NCI-H748 (cell line): ENCODE results near the gene KCND3.
A peak's percentile ranks its signal among the peaks of the same experiment; 100 is the strongest.

Source experiments
- DNase-seq: peaks from one replicate; lab custom pipeline; 2025; ENCODE audit not compliant: unreplicated experiment; lab: John Stamatoyannopoulos, UW

Gene KCND3

DNA sequence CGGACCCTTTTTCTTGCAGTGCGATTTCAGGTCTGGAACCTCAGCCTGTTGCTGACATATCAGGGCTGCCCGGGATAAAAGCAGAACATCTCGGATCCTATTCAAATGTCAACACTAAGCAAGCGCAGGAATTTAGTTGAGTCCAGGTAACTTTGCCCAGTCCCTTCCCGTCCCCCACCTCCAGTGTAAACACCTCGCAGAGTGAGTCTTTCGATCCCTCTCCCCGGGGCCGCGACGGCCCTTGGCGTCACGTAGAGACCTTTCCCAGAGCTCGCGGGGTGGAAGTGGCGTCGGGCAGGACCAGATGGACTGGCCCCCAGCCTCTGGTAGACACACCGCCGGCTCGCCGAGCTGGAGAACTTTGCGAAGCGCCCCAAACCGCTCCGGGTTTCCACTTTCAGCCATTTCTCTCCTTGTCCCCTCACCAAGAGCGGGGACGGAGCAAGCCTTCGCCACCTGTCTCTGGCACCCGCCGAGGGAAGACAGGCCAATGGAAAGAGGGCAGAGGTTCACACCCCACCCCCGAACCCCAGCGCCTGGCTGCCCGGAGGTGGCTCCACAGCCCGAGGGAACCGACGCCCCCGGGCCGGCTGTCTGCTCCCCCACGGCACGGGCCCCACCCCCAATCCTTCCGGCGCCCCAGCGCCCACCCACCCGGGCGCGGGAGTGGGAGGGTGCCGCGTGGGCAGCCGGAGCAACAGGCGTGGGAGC, 570 bp downstream of the KCND3 start:
- DNase-seq, result peak; percentile 56

DNA sequence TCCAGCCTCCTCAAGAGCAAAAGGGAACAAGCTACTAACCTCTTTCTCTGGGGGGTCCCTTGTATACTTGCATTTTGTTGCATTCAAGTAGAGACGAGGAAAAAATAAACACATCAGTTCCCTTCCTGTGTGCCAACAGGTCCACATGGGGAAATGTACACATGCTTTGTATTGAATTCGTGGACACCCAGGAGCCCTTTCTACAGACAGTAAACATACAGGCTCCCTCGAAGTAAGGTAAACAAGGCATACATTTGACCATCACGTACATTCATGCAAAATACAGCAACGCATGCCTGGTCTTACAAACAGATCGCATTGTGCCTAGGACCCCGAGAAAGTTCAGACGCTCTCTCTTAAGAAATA, 1.1 kb downstream of the KCND3 start:
- DNase-seq, result peak; percentile 58

DNA sequence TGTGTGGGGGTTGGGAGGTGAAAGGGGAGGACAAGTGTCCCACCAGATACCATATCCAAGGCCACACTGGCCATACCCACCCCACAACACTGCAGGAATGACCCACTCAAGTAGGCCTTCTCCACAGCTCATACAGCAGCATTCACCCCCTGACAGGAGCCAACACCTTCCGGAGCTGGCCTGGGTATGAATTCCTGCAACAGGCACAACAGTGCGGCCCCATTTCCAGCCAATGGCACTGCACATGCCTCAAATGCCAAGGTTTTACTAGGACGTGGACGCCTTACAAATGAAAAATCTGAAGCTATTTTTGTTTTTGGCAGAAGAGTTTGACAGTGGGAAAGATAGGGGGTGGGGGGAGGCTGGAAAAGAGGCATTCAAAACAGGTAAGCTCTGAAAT, 2.0 kb downstream of the KCND3 start:
- DNase-seq, result no peak

DNA sequence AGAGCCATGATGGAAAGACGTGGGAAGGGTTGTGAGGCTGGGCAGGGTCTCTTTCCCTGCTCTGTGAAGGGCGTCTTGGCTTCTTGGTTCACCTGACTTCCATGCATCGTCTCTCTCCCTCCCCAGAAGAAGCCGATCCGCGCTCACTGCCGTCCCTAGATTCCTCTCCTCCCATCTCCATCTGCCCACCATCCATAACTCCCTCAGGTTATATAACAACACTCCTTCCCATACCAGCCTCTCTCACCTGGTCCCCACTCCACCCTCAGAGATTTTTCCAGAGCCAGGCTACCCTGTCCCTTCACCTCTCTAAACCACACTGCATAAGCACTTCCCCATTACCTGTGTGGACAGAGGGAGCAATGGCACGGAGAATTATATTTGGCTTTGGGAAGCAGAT, 6.0 kb downstream of the KCND3 start:
- no peak for DNase-seq

DNA sequence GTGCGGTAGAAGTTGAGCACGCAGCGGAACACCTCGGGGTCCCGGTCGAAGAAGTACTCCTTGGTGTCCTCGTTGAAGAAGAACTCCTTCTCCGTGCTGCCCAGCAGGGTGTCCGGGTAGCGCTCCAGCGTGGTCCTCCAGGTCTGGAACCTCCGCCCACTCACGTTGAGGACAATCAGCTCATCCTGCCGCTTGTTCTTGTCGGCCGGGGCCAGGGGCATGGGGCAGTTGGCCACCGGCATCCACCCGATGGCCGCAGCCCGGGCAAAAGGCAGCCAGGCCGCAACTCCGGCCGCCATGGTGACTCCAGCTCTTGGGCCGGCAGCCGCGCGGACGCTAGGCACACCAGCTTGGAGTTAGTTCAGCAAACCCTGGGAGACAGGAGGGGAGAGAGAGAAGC, 7.0 kb downstream of the KCND3 start:
- DNase-seq, result no peak

DNA sequence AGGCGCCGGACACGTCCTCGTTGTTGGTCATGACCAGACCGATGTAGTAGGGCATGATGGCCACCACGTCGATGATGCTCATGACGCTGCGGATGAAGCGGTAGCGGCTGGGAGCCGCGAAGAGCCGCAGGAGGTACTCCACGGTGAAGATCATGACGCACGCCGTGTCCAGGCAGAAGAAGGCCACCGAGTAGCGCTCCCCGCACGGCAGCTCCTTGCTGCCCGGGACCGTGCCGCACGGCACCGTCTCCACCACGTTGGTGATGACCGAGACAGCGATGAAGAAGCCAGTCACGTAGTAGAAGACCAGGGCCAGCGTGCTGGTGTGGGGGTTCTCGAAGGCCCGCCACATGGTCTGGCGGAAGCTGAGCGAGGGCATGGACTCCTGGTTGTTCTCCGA, 7.6 kb downstream of the KCND3 start:
- no peak for DNase-seq

DNA sequence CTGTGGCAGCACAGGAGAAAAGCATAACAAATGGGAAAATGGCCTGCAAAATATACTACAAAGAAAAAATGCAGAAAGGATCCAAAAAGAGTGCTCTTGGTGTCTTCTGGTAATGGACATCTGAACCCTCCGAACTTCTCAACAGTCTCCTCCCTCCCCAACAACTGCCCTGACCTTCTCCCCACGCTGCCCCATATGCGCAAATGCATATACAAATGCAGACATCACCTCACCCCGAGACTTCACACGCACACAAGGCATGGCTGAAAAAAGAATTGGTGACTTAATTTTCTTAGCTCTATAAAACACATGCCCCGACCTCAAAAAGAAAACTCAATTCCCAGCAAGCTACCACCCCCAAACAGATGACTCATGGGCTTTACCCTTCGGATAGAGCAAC, 8.4 kb downstream of the KCND3 start:
- no peak for DNase-seq

DNA sequence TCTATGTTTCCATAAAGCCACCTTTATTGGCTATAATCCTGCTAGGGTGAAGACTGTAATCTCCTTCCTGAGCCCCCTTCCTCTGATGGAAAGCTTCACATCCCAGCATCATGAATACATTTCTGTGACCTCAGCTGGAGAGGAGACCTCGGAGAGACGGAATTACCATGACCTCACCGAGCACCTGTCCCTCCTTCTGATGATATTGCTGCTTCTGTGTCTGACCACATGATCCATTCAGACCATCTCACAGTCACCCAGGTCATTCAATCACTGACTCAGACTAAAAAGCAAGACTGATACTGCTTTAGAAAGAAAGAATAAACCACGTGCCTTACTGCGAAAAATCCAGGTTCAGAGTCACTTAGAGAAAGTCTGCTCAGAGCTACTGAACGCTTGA, 8.8 kb downstream of the KCND3 start:
- no peak for DNase-seq

DNA sequence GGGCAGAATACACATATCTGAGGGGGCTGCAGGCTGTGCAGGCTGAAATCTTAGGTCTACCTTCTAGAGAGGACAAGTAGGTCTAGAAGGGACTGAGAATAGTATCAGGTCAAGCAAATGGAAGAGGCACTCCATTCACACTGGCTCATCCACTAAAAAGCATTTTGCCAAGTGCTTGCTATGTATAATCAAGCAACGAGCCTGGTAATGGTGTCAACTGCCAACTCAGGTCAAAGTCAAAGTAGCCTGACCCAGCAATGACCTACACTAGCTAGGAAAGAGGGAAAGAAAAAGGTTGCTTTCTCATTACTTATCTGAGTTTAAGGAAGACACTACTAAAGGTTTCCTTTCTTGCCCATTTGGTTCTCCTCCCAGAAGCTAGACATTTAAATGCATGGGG, 10.8 kb downstream of the KCND3 start:
- DNase-seq, result no peak

DNA sequence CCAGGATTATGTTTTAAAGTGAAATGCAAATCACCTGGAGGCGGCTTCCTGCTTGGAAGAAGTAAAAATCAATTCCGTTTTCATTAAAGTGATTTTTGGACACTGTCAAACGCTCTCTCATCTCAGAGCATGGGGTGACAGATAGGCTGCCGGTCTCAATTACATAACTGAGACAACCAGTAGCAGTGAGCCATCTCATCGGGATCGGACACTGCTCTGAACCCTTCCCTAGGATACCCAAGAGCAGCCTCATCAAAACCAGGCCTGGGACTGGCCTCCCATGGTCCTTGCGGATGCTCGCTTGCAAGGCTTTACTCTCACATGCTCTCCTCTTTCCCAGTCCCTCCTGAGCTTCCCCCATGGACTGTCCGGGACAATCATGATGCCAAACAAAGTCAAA, 12.1 kb downstream of the KCND3 start:
- no peak for DNase-seq

DNA sequence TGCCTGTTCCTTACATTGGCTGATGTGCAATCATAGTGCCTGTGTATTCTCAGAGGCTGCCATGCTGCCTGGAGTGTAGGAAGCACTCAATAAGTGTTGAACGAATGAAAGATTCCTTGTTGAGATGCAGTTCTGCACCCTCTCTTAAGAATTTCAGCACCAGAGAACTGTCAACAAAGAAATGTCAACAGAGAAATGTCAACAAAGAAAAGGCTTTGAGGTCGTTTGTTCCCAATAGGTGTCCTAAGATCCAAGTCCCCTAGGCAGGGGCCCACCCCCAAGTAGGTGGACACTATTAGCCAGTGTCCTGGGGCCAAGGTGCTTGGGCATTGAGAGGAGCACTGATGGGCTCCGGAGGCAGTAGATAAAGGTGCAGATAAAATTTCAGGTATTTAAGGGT, 12.6 kb downstream of the KCND3 start:
- peak; percentile 55 for DNase-seq

DNA sequence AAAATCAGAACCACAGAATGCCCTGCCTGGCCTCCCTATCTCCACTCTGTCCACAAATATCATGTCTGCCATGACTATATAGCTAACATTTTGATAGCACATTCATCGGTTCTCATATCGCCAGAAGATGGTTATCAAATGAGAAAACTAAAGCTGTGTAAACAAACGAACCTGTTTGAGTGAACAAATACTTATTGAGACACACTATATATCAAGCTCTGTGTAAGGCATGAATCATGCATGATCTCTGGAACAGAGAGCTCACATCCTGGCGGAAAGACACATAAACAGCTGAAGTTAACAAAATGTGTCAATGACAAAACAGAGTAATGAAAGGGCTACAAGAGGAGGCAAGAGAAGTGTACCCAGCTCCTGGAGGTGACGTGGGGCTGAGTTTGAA, 13.1 kb downstream of the KCND3 start:
- peak; percentile 70 for DNase-seq

DNA sequence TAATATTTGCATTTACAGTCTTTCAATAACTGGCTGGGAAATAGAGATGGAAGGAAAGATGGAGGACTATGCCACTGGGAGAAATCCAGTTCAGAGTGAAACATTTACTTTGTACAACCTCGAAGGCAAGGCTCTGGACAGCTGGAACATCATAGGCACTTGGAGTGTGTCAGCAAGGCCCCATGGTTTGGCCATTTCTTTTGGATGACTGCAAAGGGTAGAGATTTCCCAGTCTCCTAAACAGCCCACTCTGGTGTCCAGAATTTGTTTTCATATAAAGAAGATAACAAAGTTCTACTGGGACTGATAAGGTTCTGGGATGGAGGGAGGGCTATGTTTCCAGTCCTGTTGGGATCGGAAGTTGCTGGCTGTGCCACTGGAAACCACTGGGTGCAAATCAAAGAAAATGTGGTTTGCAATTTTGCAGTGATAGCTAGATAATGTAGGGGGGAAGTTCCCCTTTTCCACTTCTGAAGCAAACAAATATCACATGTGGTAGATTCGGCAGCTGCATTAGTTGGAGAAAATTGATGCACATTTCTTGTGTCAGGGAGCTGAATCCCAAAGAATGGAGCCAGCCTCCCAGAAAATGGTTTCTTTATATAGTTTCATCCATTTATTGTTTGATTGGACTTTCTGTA, 16.2 kb downstream of the KCND3 start:
- no peak for DNase-seq

DNA sequence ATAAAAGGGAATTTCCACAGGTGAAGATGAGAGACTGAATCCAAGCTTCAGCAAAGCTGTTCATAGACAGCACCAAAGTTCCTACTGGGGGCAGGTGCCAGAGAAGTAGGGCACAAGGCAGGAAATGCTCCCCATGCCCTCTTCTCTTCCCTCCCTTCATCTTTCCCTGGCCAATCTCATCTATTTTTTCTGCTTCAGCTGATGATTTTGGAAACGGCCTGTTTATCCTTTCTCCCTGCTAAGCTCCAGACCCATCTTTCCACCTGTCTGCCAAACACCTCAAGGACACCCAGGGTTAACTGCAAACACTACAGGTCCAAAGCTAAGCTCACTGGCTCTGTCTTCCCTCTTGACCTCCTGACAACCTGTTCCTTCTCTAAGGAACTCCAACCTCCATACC, 18.1 kb downstream of the KCND3 start:
- DNase-seq, result no peak

DNA sequence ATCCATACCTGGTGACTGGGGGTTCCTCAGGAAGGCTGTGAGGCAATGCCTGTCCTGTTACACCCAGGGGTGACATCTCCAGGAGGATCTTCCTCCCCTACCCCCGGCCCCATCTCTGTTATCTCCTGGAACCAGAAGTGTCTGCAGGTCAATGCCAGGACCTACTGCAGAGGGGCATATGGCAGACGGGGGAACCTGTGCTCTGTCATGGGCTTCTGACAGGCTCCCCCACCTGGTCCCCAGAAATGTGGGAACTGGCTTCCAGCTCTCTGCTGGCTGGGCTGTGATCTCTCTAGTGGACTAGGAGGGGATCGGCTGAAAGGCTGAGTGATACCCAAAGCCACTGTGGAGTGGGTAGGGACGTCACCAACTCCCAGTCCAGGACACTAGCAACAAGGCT, 21.0 kb downstream of the KCND3 start:
- no peak for DNase-seq

DNA sequence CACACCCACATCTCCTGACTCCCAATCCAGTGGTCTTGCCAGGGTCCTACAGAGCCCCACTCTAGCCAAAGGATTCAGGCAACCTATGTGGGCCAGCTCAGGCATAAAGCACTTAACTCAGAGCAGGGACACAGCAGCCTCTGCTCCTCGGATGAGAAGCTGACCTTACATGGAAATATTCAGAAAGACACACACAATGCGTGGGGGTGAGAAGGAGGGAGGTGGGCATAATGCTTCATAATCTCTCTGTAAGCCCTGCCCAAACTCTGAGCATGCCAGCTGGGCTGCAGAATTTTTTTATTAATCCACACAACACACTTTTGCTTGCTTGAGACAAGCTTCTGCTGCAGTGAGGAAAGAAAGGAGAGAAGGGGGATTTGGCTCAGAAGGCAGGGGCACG, 21.6 kb downstream of the KCND3 start:
- DNase-seq, result no peak

DNA sequence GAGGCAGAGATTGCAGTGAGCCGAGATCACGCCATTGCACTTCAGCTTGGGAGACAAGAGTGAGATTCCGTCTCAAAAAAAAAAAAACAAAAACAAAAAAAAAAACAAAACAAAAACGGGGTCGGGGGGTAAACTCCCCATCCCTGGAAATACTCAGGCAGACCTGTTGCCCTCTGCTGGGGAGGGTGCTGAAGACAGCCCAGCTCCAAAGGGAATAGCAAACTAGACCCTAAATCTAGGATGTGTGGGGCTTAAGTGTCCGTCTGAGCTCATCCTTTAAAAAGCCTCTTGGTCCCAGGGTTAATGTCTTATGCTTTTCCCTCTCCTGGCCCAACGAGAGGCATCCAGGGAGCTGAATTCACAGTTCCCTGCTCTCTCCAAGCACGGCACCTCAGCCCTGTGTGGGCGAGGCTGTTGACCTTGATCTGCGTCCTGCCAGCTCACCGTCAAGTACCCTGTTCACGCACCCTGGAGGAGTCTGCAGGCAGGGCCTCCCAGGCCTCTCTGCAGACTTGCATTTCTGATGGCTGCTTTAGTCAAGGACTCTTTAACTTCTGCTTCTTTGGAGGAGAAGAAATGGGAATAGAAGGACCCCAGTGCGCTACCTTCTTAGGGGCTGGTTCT, 22.3 kb downstream of the KCND3 start:
- no peak for DNase-seq

DNA sequence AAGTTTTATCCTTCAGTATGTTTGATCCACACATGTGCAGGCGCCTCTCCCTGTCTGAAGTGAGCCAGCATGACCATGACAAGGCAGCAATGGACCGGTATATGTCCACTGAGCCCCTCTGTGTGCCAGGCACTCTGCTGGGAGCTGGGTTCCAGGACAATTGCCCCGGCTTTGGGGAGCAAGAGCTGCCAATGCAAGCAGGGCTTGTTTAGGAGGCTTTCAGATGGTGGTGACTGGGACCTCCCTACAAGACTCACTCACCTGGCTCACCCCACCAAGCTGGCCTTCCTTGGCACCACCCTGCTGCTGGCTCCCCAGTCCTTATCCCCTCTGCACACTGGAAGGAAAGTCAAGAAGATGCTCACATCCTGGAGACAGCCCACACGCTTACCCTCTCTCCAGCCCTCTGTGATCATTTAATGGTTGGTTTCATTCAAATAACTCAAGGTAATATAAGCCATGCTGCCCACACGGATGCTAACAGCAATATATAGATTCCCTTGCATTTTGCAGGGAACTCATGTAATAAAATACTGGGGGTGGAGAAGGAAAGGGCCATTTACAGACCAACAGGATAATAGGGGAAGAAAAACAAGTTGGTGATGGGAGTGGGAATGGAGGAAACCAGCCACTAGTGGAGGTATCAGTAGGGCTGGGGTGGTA, 23.6 kb downstream of the KCND3 start:
- no peak for DNase-seq

DNA sequence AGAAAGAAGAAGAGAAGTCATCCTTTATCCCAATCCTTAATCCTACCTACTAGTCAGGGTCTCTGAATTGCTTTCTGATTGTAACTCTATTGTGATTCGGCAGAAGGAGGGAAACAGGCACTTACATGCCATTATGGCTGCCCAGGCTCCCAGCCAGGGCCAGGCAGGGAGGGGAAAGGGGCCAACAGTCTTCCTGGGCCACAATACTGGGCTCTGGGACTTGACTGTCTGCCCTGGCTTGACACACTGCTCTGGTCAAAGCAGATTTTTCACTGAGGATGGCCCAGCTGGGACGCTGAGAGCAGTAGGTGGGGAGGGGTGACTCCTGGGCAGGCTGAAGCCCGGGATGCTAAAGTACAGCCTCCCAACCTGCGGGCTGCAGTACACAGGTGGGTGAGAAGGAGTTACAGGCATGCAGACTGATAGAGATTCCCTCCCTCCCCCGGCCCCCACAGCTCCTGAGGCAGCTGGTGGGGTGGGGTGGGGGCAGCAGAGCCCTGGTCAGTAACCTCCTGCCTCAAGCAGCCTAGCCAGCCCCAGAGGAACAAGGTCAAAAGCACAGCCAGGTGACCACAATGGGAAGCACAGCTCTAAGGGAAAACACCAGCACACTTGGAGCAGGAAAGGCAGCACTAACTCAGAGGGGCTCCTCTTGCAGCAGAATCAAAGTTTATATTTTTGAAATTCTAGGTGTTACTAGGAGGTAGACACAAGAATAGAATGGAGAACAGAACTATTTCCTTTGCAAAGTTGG, 25.3 kb downstream of the KCND3 start:
- DNase-seq, result no peak

DNA sequence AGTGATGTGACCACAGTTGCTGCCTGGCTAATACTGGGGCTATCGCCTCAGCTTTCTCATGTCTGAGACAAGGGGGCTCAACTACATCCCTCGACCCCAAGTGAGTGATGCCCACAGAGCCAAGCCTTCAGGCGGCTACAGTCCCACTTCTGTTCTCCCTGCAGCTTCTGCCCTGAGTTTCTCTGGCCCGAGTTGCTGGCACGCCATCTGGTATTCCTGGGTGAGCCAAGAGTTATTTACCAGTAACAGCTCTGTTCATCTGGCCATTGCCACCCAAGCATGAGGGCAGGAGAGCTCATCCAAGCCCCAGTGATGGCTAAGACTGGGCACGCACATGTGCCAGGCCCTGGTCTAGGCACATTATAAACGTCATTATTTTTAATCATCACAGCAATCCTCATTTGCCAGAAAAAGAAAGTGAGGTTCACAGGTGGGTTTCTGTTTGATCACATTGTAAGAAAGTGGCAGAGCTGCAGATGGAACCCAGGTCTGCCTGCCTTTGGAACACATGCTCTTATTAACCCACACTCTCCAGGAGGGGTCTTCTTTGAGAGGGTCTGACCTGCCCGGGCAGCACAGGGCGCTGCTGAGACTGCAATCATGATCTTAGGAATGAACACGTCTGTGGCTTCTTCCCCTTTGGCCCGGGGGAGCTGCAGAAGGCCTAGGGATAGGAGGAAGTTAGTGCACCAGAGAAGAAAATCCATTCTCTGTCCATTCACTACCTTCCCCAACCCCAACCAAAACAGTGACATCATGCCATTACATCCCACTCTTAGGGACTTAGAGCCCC, 27.5 kb downstream of the KCND3 start:
- DNase-seq, result no peak

DNA sequence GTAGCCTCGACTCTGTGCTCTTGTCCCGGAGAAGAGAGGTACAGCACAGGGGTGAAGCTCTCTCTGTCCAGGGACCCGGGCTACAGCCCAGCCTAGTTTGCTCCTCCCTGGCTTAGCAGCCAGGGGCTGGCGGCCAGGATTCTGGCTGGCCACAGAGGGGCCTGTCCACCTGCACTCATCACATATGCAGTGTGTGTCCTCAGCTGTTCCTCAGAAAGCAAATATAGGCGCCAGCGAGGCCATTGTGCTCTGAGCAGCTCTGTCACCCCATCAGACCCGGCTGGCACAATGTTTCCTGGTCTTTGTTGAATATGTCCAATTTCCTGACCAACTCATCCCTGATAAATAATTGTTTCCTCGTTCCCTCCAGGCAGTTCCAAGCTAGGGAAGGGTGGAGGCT, 28.5 kb downstream of the KCND3 start:
- peak; percentile 78 for DNase-seq
